ENCODE measurements around the gene FOXN3.

DNA sequence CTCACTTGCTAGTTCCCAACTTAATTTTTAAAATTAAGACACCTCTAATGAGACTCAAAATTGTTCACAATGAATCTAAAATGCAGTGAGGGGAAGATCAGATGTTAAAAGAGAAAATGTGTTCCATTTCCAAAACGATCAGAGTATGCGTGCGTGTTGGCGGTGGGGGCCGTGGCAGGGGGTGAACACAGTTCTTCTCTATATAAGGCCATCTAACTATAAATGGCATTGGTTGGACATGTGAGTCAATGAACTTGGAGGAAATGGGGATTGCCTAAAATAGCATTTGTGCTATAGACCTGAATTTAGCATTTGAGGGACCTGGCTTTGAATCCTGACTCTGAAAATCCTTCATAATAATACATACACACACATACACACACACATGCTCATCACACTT is 149.4 kb downstream of the FOXN3 start:
- no peak for TF ChIP-seq POLR2A (IDR thresholded peaks at IDR 0.05; ENCODE audit: low read depth, low read length)
- no peak for TF ChIP-seq TAF1 (IDR thresholded peaks at IDR 0.05; ENCODE audit: borderline replicate concordance, low read depth, low read length)

Measured in GM12892 (cell line).